HepG2 (cell line): Measurements from ENCODE around the gene TBL3. TPM values are rescaled to one million over a fixed set of nuclear protein-coding genes. Genes with fewer than 3 reads are reported as not detected.

ENCODE experiments used
- ATAC-seq: fragments of 200-7000 bp; cut with Tn5 transposase; 3 replicates; pipeline ENCODE4 v1.9.1; 2020; ENCODE audit warnings: mild to moderate bottlenecking, moderate library complexity
- BruUV-seq: library from RNA; stranded (reverse); fragments of 400-500 nt; replicated peaks from 2 replicates; lab custom pipeline; 2021; lab: Mats Ljungman, UMichigan
- CTCF ChIA-PET: fragments of 300-600 bp; formaldehyde crosslinking; extraction: SDS; loops from one replicate; lab custom pipeline; 2021; ENCODE audit warnings: low total read pairs, inconsistent platforms, low intra/inter-chr PET ratio; lab: Yijun Ruan, JAX
- POLR2A ChIA-PET: fragments of 350-600 bp; sonication (Branson Sonifier 250); formaldehyde crosslinking; loops from one replicate; lab custom pipeline; 2020; ENCODE audit warnings: antibody characterized with exemption, inconsistent platforms; lab: Yijun Ruan, JAX
- DNase-seq: peaks from one replicate; pipeline ENCODE4 v3.0.0-alpha.2; 2015; ENCODE audit warnings: low spot score
- FAIRE-seq: peaks from 3 replicates; lab custom pipeline; 2011; peaks lifted over from hg19 to GRCh38; lab: Jason Lieb, UNC
- H2AFZ ChIP-seq: one replicate; pipeline ENCODE4 v1.6.1; 2011; ENCODE audit warnings: low read length, inconsistent platforms
- H3K27ac ChIP-seq: fragments of 300-600 bp; 3 replicates; pipeline ENCODE4 v1.8.0; 2011; ENCODE audit warnings: mixed run types, mild to moderate bottlenecking, mixed read lengths, low read length, inconsistent platforms; ENCODE audit not compliant: insufficient read depth; ENCODE audit errors: extremely low read length
- H3K27me3 ChIP-seq, 2 experiments: fragments of 200-600 bp in 1 of 2; 2 replicates in 1 of 2; 3 replicates in 1 of 2; pipeline versions ENCODE4 v1.6.0 to v1.8.0; 2011; ENCODE audit warnings: low read length in 2 of 2, mild to moderate bottlenecking in 2 of 2, moderate library complexity in 2 of 2, inconsistent platforms in 1 of 2; ENCODE audit not compliant: insufficient read depth in 2 of 2, control insufficient read depth in 1 of 2
- H3K36me3 ChIP-seq, 2 experiments: fragments of 200-600 bp in 1 of 2; replicated peaks in 1 of 2; 2 replicates in 1 of 2; 3 replicates in 1 of 2; pipeline versions ENCODE4 v1.5.1 to v1.8.0; 2011; ENCODE audit warnings: low read length in 2 of 2, inconsistent platforms in 1 of 2; ENCODE audit not compliant: insufficient read depth in 2 of 2, control insufficient read depth in 1 of 2
- H3K4me1 ChIP-seq: 2 replicates; pipeline ENCODE4 v1.5.1; 2012; ENCODE audit warnings: low read length, inconsistent platforms; ENCODE audit not compliant: insufficient read depth
- H3K4me2 ChIP-seq: 2 replicates; pipeline ENCODE4 v1.6.0; 2011; ENCODE audit warnings: low read depth, low read length, inconsistent platforms
- H3K4me3 ChIP-seq, 3 experiments: fragments of 200-600 bp in 1 of 3; sonication (generic), shearing (Covaris generic) in 1 of 3; replicated peaks in 1 of 3; 2 replicates each; pipeline ENCODE4 v1.5.1; 2011 to 2016; ENCODE audit warnings: low read length in 3 of 3, inconsistent platforms in 2 of 3, low read depth in 2 of 3, mild to moderate bottlenecking in 2 of 3, control low read depth in 1 of 3, mixed read lengths in 1 of 3; ENCODE audit not compliant: insufficient read depth in 1 of 3
- H3K79me2 ChIP-seq: one replicate; pipeline ENCODE4 v1.6.1; 2011; ENCODE audit warnings: low read length, inconsistent platforms; ENCODE audit not compliant: insufficient read depth
- H3K9ac ChIP-seq: 2 replicates; pipeline ENCODE4 v1.6.0; 2011; ENCODE audit warnings: mild to moderate bottlenecking, low read depth, low read length, inconsistent platforms; ENCODE audit not compliant: insufficient read depth
- H3K9me3 ChIP-seq: 2 replicates; pipeline ENCODE4 v1.5.1; 2012; ENCODE audit warnings: mild to moderate bottlenecking, low read length
- H4K20me1 ChIP-seq: 2 replicates; pipeline ENCODE4 v1.6.0; 2011; ENCODE audit warnings: inconsistent platforms, mild to moderate bottlenecking, low read length, moderate library complexity; ENCODE audit not compliant: insufficient read depth
- ATM ChIP-seq: fragments of 450-650 bp; IDR thresholded peaks from 2 replicates; pipeline ENCODE4 v1.7.1; 2017; ENCODE audit warnings: mild to moderate bottlenecking, borderline replicate concordance
- CEBPB ChIP-seq: IDR thresholded peaks from 2 replicates; pipeline ENCODE4 v1.6.1; 2011; ENCODE audit warnings: low read depth, low read length, improper control_type of control experiment, borderline replicate concordance
- EEA1 ChIP-seq: sonication (generic); formaldehyde crosslinking; IDR thresholded peaks from 2 replicates; pipeline ENCODE4 v1.5.1; 2020; ENCODE audit warnings: mild to moderate bottlenecking, missing genetic modification reagents, borderline replicate concordance
- FLYWCH1 ChIP-seq: sonication (generic); formaldehyde crosslinking; IDR thresholded peaks from 2 replicates; pipeline ENCODE4 v1.8.1; 2023; ENCODE audit warnings: mild to moderate bottlenecking, missing genetic modification reagents
- HNRNPL ChIP-seq: fragments of 200-400 bp; formaldehyde crosslinking; IDR thresholded peaks from 2 replicates; pipeline ENCODE4 v1.6.1; 2017; ENCODE audit warnings: mild to moderate bottlenecking, low read depth, low read length
- JUNB ChIP-seq: sonication (generic); formaldehyde crosslinking; IDR thresholded peaks from 2 replicates; pipeline ENCODE4 v1.8.0; 2022; ENCODE audit warnings: missing genetic modification reagents, mild to moderate bottlenecking, borderline replicate concordance
- KDM6A ChIP-seq: IDR thresholded peaks from 2 replicates; pipeline ENCODE4 v1.6.1; 2016; ENCODE audit warnings: low read depth
- MAX ChIP-seq: IDR thresholded peaks from 2 replicates; pipeline ENCODE4 v1.6.1; 2012; ENCODE audit warnings: inconsistent platforms
- MAZ ChIP-seq, 2 experiments: sonication (generic) in 1 of 2; formaldehyde crosslinking in 1 of 2; IDR thresholded peaks; 2 replicates each; pipeline versions ENCODE4 v1.5.0 to v1.6.1; 2012 to 2020; ENCODE audit warnings: low read depth in 2 of 2, mild to moderate bottlenecking in 2 of 2, borderline replicate concordance in 1 of 2, improper control_type of control experiment in 1 of 2, low read length in 1 of 2, missing genetic modification reagents in 1 of 2, moderate library complexity in 1 of 2
- MZF1 ChIP-seq: sonication (generic); formaldehyde crosslinking; IDR thresholded peaks from 2 replicates; pipeline ENCODE4 v1.8.1; 2023; ENCODE audit warnings: mild to moderate bottlenecking, missing genetic modification reagents, borderline replicate concordance
- NBN ChIP-seq: fragments of 450-650 bp; conservative IDR thresholded peaks from 2 replicates; pipeline ENCODE4 v1.6.1; 2017
- RAD21 ChIP-seq: fragments of 450-650 bp; formaldehyde crosslinking; IDR thresholded peaks from 2 replicates; pipeline ENCODE4 v1.5.0; 2020; ENCODE audit warnings: mild to moderate bottlenecking
- RCOR2 ChIP-seq: IDR thresholded peaks from 2 replicates; pipeline ENCODE4 v1.6.1; 2016; ENCODE audit warnings: missing biosample characterization, missing genetic modification reagents
- RFX5 ChIP-seq: IDR thresholded peaks from 2 replicates; pipeline ENCODE4 v1.6.1; 2011; ENCODE audit warnings: low read depth, low read length, improper control_type of control experiment
- RXRB ChIP-seq: IDR thresholded peaks from 2 replicates; pipeline ENCODE4 v1.6.1; 2016; ENCODE audit warnings: borderline replicate concordance, missing genetic modification reagents, missing compliant biosample characterization
- SALL1 ChIP-seq: sonication (generic); formaldehyde crosslinking; IDR thresholded peaks from 2 replicates; pipeline ENCODE4 v1.8.0; 2022; ENCODE audit warnings: mild to moderate bottlenecking, missing genetic modification reagents
- SIN3A ChIP-seq: IDR thresholded peaks from 2 replicates; pipeline ENCODE4 v1.6.1; 2011; ENCODE audit warnings: low read depth, mild to moderate bottlenecking, control low read depth, low read length, borderline replicate concordance
- SMARCC2 ChIP-seq: fragments of 450-650 bp; IDR thresholded peaks from 2 replicates; pipeline ENCODE4 v1.6.1; 2017; ENCODE audit warnings: antibody characterized with exemption, mild to moderate bottlenecking
- ZNF350 ChIP-seq: sonication (generic); formaldehyde crosslinking; IDR thresholded peaks from 2 replicates; pipeline ENCODE4 v1.4.0; 2020; ENCODE audit warnings: mild to moderate bottlenecking, low read depth, missing genetic modification reagents, borderline replicate concordance
- ZNF605 ChIP-seq: sonication (generic); formaldehyde crosslinking; IDR thresholded peaks from 2 replicates; pipeline ENCODE4 v1.8.0; 2022; ENCODE audit warnings: mild to moderate bottlenecking, missing genetic modification reagents
- ZNF761 ChIP-seq: sonication (generic); formaldehyde crosslinking; conservative IDR thresholded peaks from 2 replicates; pipeline ENCODE4 v1.4.0; 2020; ENCODE audit warnings: mild to moderate bottlenecking, missing genetic modification reagents
- WGBS: methylation state at CpG from one replicate; pipeline ENCODE4 v1.1.6; 2017; ENCODE audit warnings: low lambda C conversion rate; 5-methylcytosine and 5-hydroxymethylcytosine counted together
- in situ Hi-C: cut with HindIII; loops from 2 replicates; pipeline ENCODE4 v1.10.0; 2017; ENCODE audit warnings: low pct_unique_long_range_greater_than_20kb; ENCODE audit not compliant: extremely low pct_ligation_motif_present
- intact Hi-C: fragments of 100-400 bp; cut with micrococcal nuclease; formaldehyde crosslinking; loops from one replicate; pipeline ENCODE4 v1.10.0; 2022; ENCODE audit not compliant: unreplicated experiment
- polyA plus RNA-seq, 8 experiments: library from polyadenylated mRNA; depleted of rRNA in 3 of 8; stranded (reverse) in 7 of 8; unstranded in 1 of 8; fragments of >200 nt; fragmentation: Illumina TruSeq in 4 of 8; extraction: Trizol in 4 of 8; gene quantifications; 2 replicates each; pipeline versions ENCODE4 v1.2.1 to v1.2.3, GENCODE V29; 2011 to 2016; ENCODE audit warnings: low read depth in 4 of 8, missing spikeins in 1 of 8, mixed read lengths in 1 of 8; ENCODE audit not compliant: insufficient read depth in 1 of 8
- total RNA-seq, 5 experiments: library from RNA; depleted of rRNA; stranded (reverse); fragments of >200 nt; fragmentation: Illumina TruSeq; extraction: Trizol; gene quantifications; 2 replicates each; pipeline ENCODE4 v1.2.3, GENCODE V29; 2016; ENCODE audit warnings: low read depth in 1 of 5
- TF ChIP-seq, protein P1 (sequence below), 2 experiments: sonication (generic) in 1 of 2; formaldehyde crosslinking in 1 of 2; IDR thresholded peaks; 2 replicates each; pipeline versions ENCODE4 v1.4.0 to v1.6.1; 2018 to 2020; ENCODE audit warnings: missing genetic modification reagents in 2 of 2, borderline replicate concordance in 1 of 2, low read depth in 1 of 2, mild to moderate bottlenecking in 1 of 2, missing biosample characterization in 1 of 2

Gene TBL3
- total and polyA plus RNA-seq, 2 of the 13 experiments (the other 11 are each of a cell fraction or from before 2014, with no cell fraction given): 16.8 to 38.0 TPM

DNA sequence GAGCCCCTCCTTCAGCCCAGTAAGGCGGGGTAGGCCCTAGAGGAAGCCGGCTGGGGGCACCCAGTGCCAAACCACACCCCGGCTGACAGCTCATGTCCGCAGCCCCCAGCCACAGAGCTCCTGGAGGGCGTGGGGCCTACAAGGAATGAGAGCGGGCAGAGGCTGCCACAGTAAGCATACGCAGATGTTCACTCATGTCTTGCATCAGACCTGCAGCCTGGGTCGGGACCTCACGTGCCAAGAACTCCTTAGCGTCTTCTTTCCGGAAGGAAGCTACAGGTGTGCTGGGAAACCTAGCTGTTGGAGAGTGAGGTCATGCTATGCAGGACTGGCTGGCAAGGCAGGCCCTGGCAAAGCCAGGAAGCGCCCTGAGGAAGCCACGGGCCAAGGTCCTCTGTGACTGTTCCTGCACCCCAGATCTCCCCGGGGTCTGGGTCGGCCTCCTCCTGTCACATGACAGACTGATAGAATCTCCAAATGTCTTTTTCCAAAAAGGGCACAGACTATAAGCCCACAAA, 36.2 kb downstream of the TBL3 start (continued):
- TF ChIP-seq ATM (no peak), RFX5 (no peak), ZNF350 (CRISPR knock-in tag) (0 out of 2 replicates have a peak, but pooled peaks have one; percentile 19)

- in situ Hi-C loops: no loop called here
- Histone ChIP-seq H3K4me2 (peak overlapping the region; percentile 83), H3K27ac (peak overlapping the region; percentile 78), H2AFZ (no peak overlapping the region), H3K9me3 (no peaks in the 10 kb centered on the region), H3K4me1 (peaks cover 70% of the 10 kb centered on the region), H3K9ac (peak overlapping the region; percentile 93), H3K79me2 (peaks cover 49% of the 10 kb centered on the region), H3K27me3 (no peaks in the 10 kb centered on the region), H3K4me3 (peak overlapping the region; percentile 76 to 81 (median 79)), H4K20me1 (peaks cover 13% of the 10 kb centered on the region; the same call in 1 of the 2 replicates), H3K36me3 (no peaks in the 10 kb centered on the region; a peak in 1 of 5 replicates)
- FAIRE-seq (peak; percentile 4), ATAC-seq (peak; percentile 11), DNase-seq (peak; percentile 65)
- intact Hi-C loops: no loop called here
- CTCF ChIA-PET: interaction anchor here (1.4 kb wide), 1 partner anchor 132 kb away, joined by 4 read pairs; no protein-coding TSS in a partner anchor
- no TSS peak for BruUV-seq
- WGBS: 0% methylated on average over 3 of the region's 23 CpGs
- POLR2A ChIA-PET: interaction anchor here (0.6 to 2.1 kb wide), 18 partner anchors 9 to 242 kb away, joined by 3 to 16 read pairs (median 4); partner anchors contain the start of genes GFER, NHERF2, NPW and RPS2
- no peak for TF ChIP-seq MAZ (IDR thresholded peaks at IDR 0.05; ENCODE audit: borderline replicate concordance, low read depth, low read length)
- no peak for TF ChIP-seq MAZ (CRISPR knock-in tag; IDR thresholded peaks at IDR 0.05; ENCODE audit: low read depth)
- peak; percentile 38; the same call in 1 of the 2 replicates for TF ChIP-seq SIN3A
- 0 out of 2 replicates have a peak, but pooled peaks have one; percentile 34 for TF ChIP-seq ZNF605 (CRISPR knock-in tag)
- TF ChIP-seq NBN: no peak
- TF ChIP-seq RXRB: no peak
- TF ChIP-seq KDM6A (CRISPR knock-in tag): no peak
- TF ChIP-seq CEBPB: peak; percentile 83
- TF ChIP-seq EEA1 (CRISPR knock-in tag): no peak
- no peak for TF ChIP-seq SMARCC2
- TF ChIP-seq ZNF761: no peak
- TF ChIP-seq RCOR2: no peak
- TF ChIP-seq, protein P1, sequence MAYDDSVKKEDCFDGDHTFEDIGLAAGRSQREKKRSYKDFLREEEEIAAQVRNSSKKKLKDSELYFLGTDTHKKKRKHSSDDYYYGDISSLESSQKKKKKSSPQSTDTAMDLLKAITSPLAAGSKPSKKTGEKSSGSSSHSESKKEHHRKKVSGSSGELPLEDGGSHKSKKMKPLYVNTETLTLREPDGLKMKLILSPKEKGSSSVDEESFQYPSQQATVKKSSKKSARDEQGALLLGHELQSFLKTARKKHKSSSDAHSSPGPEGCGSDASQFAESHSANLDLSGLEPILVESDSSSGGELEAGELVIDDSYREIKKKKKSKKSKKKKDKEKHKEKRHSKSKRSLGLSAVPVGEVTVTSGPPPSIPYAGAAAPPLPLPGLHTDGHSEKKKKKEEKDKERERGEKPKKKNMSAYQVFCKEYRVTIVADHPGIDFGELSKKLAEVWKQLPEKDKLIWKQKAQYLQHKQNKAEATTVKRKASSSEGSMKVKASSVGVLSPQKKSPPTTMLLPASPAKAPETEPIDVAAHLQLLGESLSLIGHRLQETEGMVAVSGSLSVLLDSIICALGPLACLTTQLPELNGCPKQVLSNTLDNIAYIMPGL (CRISPR knock-in tag; IDR thresholded peaks at IDR 0.05; ENCODE audit: borderline replicate concordance in 1 of 2, low read depth in 1 of 2): peak in 1 of 2 experiments; percentile 18; a peak in 1 of 4 replicates
- peak; percentile 20; the same call in 1 of the 2 replicates for TF ChIP-seq SALL1 (CRISPR knock-in tag)
- TF ChIP-seq MAX: peak; percentile 54; the same call in 1 of the 2 replicates
- peak; percentile 21 for TF ChIP-seq RAD21
- peak; percentile 90 for TF ChIP-seq HNRNPL
- no peak for TF ChIP-seq JUNB
- no peak for TF ChIP-seq FLYWCH1 (CRISPR knock-in tag)
- TF ChIP-seq MZF1 (CRISPR knock-in tag): no peak
Observed at GRCh38 chr16:2008631-2009163, 36.8 kb downstream of the TBL3 start.
